Measurements from ENCODE around the gene PNKP.

PNKP gene

DNA sequence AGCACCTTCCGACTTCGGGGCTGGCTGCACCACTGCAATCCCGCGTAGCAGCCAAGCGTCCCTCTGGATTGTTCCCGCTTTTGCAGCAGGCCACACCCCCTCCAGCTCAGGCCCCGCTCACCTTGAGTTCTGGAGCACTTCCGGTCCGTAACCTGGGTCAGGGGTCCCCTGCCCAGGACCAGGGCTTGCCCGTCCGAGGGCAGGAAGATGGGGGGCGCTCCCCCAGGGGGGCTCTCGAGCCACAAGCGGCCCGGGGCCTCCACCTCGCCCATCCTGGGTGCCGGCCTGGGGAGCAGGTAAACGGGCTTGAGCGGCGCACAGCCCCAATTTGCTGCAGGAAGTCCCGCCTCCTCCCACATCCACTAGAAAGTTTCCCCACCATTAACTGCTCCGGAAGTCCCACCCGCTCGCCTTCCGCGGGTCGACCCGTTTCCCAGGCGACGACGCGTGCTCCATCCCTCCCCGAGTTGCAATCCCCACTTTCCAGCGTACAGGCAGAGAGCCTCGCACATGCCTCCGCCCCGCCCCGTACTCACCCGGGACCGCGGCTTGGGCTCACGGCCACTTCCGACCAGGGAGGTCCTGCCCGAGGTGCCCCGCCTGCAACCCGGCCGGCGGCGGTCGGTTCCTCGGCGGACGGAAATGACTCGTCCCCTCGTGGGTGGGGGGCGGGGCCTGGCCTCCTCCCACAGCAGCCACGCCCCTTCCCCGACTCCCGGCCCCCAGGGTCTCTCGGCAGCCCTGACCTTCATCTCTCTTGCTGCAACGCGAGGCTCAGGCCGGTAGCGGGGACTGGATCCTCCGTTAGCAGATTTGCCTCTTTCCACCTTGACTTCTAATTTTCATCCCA, at the start of gene PNKP:
TSS of gene PNKP (minus strand) at position 644 of the 850 bp plus-strand sequence. CDS start at position 272, 372 bp downstream.
- H3K4me3 ChIP-seq (ENCODE audit: low read depth, low read length): peak within 1 kb of the TSS; percentile 74
- DNase-seq (ENCODE audit: low read depth): peak; percentile 96
- TF ChIP-seq, protein P1, sequence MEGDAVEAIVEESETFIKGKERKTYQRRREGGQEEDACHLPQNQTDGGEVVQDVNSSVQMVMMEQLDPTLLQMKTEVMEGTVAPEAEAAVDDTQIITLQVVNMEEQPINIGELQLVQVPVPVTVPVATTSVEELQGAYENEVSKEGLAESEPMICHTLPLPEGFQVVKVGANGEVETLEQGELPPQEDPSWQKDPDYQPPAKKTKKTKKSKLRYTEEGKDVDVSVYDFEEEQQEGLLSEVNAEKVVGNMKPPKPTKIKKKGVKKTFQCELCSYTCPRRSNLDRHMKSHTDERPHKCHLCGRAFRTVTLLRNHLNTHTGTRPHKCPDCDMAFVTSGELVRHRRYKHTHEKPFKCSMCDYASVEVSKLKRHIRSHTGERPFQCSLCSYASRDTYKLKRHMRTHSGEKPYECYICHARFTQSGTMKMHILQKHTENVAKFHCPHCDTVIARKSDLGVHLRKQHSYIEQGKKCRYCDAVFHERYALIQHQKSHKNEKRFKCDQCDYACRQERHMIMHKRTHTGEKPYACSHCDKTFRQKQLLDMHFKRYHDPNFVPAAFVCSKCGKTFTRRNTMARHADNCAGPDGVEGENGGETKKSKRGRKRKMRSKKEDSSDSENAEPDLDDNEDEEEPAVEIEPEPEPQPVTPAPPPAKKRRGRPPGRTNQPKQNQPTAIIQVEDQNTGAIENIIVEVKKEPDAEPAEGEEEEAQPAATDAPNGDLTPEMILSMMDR (IDR thresholded peaks at IDR 0.05; ENCODE audit: insufficient read depth, low read depth, low read length, missing control alignments): no peak

DNA sequence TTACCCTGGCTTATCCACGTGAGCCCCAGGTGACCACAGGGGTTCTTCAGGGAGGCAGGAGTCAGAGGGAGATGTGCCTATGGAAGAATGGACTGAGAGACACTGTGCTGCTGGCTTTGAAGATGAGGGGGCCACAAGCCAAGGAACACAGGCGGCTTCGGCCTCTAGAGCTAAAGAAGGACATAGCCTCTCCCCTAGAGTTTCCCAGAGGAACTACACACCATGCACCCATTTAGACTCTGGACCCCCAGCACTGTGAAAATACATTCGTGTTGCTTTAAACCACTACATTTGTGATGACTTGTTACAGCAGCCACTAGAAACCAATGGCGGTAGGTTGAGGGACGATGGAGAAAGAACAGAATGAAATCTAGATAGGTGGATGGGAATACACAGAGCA, 47.9 kb upstream of the PNKP start:
- TF ChIP-seq, protein P1 (IDR thresholded peaks at IDR 0.05; ENCODE audit: insufficient read depth, low read depth, low read length, missing control alignments): no peak
- DNase-seq (ENCODE audit: low read depth): no peak
- H3K4me3 ChIP-seq (ENCODE audit: low read depth, low read length): no peak overlapping the region

GRCh38 chr19:49913720-49914119, 46.3 kb upstream of the PNKP start:
- TF ChIP-seq, protein P1 (IDR thresholded peaks at IDR 0.05; ENCODE audit: insufficient read depth, low read depth, low read length, missing control alignments): no peak
- H3K4me3 ChIP-seq (ENCODE audit: low read depth, low read length): no peak overlapping the region
- DNase-seq (ENCODE audit: low read depth): no peak

DNA sequence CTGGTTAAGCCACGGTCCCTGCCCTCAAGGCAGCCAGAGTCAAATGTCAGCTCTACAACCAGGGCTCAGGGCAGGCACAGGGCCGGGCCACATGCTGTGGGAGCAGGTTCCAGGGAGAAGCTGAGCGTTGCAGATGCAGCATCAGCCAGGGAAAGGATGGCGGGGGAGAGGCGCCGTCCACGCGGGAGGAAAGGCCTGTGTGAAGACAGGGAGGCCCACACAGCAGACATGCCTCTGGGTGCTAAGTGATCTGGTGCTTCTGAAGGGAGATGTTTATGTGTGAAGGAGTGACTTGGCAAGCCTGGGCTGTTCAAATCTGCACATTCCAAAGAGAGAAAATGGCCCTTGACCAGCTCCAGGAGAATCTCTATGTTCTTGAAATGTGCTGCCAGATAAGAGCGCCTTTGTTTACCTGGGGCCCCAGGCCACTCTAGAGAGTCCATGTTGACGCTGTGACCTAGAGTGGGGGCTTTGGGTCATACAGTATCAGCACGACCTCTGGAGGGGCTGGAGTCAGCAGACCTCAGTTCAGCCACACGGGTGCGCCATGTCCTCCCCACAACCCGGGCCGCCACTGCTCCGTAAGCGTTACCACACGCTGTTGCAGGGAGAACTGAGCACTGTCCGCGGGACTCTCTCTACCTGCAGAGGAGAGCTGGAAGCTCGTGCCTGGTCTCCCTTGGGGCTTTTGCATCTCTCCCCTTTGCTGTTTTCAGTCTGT, 45.7 kb upstream of the PNKP start:
- TF ChIP-seq, protein P1 (IDR thresholded peaks at IDR 0.05; ENCODE audit: insufficient read depth, low read depth, low read length, missing control alignments): peak; percentile 47

DNA sequence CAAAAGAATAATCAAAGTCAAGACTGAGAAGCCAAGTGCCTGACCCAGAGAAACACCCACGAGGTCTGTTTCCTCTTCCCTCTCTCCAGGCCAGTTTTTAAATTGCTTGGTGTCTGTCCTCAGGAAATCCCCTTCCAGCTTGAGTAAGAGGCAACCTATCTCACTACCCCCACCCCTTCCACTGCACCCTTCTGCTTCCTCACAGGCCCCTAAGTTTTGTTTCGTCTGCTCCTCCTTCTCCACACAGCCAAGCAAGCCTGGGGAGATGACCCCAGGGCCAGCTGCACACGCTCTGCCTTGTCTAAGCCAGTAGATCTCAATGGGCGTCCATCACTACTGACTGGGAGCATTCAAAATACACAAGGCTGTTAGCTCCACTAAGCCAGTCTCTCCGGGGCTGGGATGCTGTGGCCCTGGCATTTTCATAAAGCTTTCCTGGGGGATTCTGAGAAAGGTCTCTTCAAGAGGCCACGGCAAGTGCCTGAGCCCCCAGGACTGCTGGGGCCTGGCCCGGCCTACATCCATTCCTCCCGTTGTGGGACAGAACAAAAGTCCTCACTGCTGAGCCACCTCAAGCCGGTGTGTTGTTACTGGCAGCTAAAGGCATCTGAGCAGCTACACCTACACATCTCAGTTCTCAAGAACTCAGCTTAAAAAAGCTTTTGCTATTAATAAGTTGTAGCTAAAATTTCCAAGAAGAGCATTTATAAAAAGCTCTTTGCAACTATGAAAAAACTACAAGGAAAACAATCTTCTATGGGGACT, 44.2 kb upstream of the PNKP start:
- peak overlapping the region; percentile 22 for H3K4me3 ChIP-seq (ENCODE audit: low read depth, low read length)
- TF ChIP-seq, protein P1 (IDR thresholded peaks at IDR 0.05; ENCODE audit: insufficient read depth, low read depth, low read length, missing control alignments): no peak
- DNase-seq (ENCODE audit: low read depth): peak; percentile 92

More for the DNA sequence above, 45.7 kb upstream of the PNKP start:
- no peak overlapping the region for H3K4me3 ChIP-seq (ENCODE audit: low read depth, low read length)
- peak; percentile 63 for DNase-seq (ENCODE audit: low read depth)

- DNase-seq (ENCODE audit: low read depth): no peak
- TF ChIP-seq, protein P1 (IDR thresholded peaks at IDR 0.05; ENCODE audit: insufficient read depth, low read depth, low read length, missing control alignments): no peak
- no peak overlapping the region for H3K4me3 ChIP-seq (ENCODE audit: low read depth, low read length)
Measured at GRCh38 chr19:49910179-49910578, 42.8 kb upstream of the PNKP start.

Data from GM12865 (cell line).